ENCODE measurements around the gene TRIM24.

TRIM24 gene

GRCh38 chr7:138551102-138551501 is 91.0 kb downstream of the TRIM24 start:
- no peak for DNase-seq (ENCODE audit: low read depth)
- H3K4me3 ChIP-seq (ENCODE audit: low read depth, low read length), result no peak overlapping the region
- TF ChIP-seq CTCF (IDR thresholded peaks at IDR 0.05; ENCODE audit: insufficient read depth, low read depth, low read length, missing control alignments), result no peak

DNA sequence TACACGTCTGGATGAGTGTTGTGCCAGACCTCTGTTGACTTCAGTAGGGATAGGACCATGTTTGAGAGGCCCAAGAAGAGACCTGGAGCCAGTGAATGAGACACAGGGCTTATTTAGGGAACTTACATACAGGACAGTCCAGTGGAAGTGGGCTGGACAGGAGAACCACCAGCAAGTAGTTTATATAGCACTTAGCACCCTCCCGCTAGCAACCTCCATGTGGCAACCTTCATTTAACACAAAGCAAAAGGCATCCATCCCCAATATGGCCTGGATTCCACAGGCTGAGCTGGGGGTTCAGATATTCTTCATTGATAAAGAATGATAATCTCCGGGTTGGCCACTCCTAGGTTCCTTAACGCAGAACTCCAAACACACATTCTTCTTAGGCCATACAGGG is 93.7 kb downstream of the TRIM24 start:
- no peak for TF ChIP-seq CTCF (IDR thresholded peaks at IDR 0.05; ENCODE audit: insufficient read depth, low read depth, low read length, missing control alignments)
- no peak overlapping the region for H3K4me3 ChIP-seq (ENCODE audit: low read depth, low read length)
- DNase-seq (ENCODE audit: low read depth), result no peak

DNA sequence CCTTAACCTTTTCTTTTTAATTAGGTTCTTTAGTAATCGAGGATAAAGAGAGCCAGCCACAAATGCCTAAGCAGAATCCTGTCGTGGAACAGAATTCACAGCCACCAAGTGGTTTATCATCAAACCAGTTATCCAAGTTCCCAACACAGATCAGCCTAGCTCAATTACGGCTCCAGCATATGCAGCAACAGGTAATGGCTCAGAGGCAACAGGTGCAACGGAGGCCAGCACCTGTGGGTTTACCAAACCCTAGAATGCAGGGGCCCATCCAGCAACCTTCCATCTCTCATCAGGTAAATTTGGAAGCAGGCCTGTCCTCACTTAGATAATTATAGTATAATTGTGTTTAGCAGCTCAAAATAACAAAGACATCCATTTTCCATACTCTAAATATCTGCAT is 94.6 kb downstream of the TRIM24 start:
- H3K4me3 ChIP-seq (ENCODE audit: low read depth, low read length), result no peak overlapping the region
- no peak for DNase-seq (ENCODE audit: low read depth)
- no peak for TF ChIP-seq CTCF (IDR thresholded peaks at IDR 0.05; ENCODE audit: insufficient read depth, low read depth, low read length, missing control alignments)

DNA sequence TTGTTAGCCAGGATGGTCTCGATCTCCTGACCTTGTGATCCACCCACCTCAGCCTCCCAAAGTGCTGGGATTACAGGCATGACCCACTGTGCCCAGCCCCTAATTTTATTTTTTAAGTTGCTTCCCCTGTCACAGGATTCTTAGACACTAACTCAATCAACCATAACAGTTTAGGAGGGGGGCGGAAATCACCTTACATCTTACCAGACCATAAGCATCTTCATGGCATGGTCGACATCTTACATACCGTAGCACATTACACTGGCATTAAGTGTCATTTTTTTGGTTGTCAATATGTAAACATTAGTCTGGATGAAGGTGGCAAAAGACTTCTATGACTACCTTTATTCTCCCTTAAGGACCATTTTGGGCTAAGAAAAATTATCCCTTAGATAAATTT is 95.6 kb downstream of the TRIM24 start:
- no peak for TF ChIP-seq CTCF (IDR thresholded peaks at IDR 0.05; ENCODE audit: insufficient read depth, low read depth, low read length, missing control alignments)
- no peak for DNase-seq (ENCODE audit: low read depth)
- H3K4me3 ChIP-seq (ENCODE audit: low read depth, low read length), result no peak overlapping the region

- DNase-seq (ENCODE audit: low read depth), result peak; percentile 5
- no peak for TF ChIP-seq CTCF (IDR thresholded peaks at IDR 0.05; ENCODE audit: insufficient read depth, low read depth, low read length, missing control alignments)
These were observed 96.9 kb downstream of the TRIM24 start for GRCh38 chr7:138556771-138557484.

GRCh38 chr7:138559448-138559847 is 99.4 kb downstream of the TRIM24 start:
- no peak overlapping the region for H3K4me3 ChIP-seq (ENCODE audit: low read depth, low read length)
- no peak for DNase-seq (ENCODE audit: low read depth)
- TF ChIP-seq CTCF (IDR thresholded peaks at IDR 0.05; ENCODE audit: insufficient read depth, low read depth, low read length, missing control alignments), result no peak

More at GRCh38 chr7:138556771-138557484, 96.9 kb downstream of the TRIM24 start:
- H3K4me3 ChIP-seq (ENCODE audit: low read depth, low read length), result no peak overlapping the region

DNA sequence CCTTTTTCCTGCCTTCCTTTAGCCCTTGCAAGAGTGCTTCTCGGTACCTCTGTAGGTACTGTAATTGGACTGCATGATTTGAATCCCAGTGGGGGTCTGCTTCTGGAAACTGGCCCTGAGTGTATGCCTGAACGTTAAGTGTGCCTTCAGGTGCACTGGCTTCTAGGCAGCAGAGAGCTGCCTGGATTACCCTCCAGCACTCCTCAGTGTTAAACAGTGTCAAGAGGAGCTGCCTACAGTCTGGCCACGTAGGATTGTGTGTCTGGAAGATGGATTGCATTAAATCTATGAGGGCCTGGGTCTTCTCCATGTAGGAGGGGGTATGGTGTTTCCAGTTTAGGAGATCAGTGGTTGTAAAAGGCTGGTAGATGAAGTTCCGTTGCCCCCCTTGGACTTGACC is 103.7 kb downstream of the TRIM24 start:
- no peak overlapping the region for H3K4me3 ChIP-seq (ENCODE audit: low read depth, low read length)
- no peak for DNase-seq (ENCODE audit: low read depth)
- TF ChIP-seq CTCF (IDR thresholded peaks at IDR 0.05; ENCODE audit: insufficient read depth, low read depth, low read length, missing control alignments), result no peak
